Muscle layer of duodenum (tissue), 2 donors: Measurements from ENCODE around the gene SESN1.
A peak's percentile ranks its signal among the peaks of the same experiment; 100 is the strongest.

Experiments
- H3K27ac ChIP-seq: one replicate; pipeline ENCODE4 v1.7.0; 2013; ENCODE audit warnings: mild to moderate bottlenecking, low read length
- H3K27me3 ChIP-seq: one replicate; pipeline ENCODE4 v1.7.0; 2013; ENCODE audit warnings: low read depth, mild to moderate bottlenecking, control low read depth, low read length
- H3K36me3 ChIP-seq, 2 donors: one replicate each; pipeline ENCODE4 v1.7.0; 2013; ENCODE audit warnings: low read length in 2 of 2, control low read depth in 1 of 2, mild to moderate bottlenecking in 1 of 2; ENCODE audit not compliant: insufficient read depth in 2 of 2, control insufficient read depth in 1 of 2
- H3K4me1 ChIP-seq, 2 donors: one replicate each; pipeline ENCODE4 v1.7.0; 2013; ENCODE audit warnings: low read length in 2 of 2, mild to moderate bottlenecking in 2 of 2, control low read depth in 1 of 2, moderate library complexity in 1 of 2; ENCODE audit not compliant: insufficient read depth in 2 of 2, control insufficient read depth in 1 of 2
- H3K4me3 ChIP-seq, 2 donors: one replicate each; pipeline ENCODE4 v1.7.0; 2013; ENCODE audit warnings: low read length in 2 of 2, low read depth in 1 of 2, mild to moderate bottlenecking in 1 of 2
- H3K9me3 ChIP-seq, 2 donors: one replicate each; pipeline ENCODE4 v1.7.0; 2013; ENCODE audit warnings: low read length in 2 of 2, control low read depth in 1 of 2, mild to moderate bottlenecking in 1 of 2; ENCODE audit not compliant: control insufficient read depth in 1 of 2
- donor health status: healthy.

Gene SESN1

GRCh38 chr6:108999428-108999827 is 95.2 kb downstream of the SESN1 start:
- H3K4me1 ChIP-seq = peaks cover 8 to 18% of the 10 kb centered on the region in 2 donors
- H3K4me3 ChIP-seq = no peak overlapping the region
- no peaks in the 10 kb centered on the region for H3K27me3 ChIP-seq
- no peak overlapping the region for H3K27ac ChIP-seq
- H3K9me3 ChIP-seq = no peaks in the 10 kb centered on the region
- H3K36me3 ChIP-seq = peaks cover 11 to 28% of the 10 kb centered on the region in 2 donors

GRCh38 chr6:108998485-108998884 is 96.2 kb downstream of the SESN1 start:
- Histone ChIP-seq H3K36me3 (peaks cover 11 to 37% of the 10 kb centered on the region in 2 donors), H3K27ac (no peak overlapping the region), H3K4me3 (no peak overlapping the region), H3K4me1 (peaks cover 8 to 18% of the 10 kb centered on the region in 2 donors), H3K9me3 (no peaks in the 10 kb centered on the region), H3K27me3 (no peaks in the 10 kb centered on the region)

GRCh38 chr6:108996208-108996607 is 98.4 kb downstream of the SESN1 start:
- no peaks in the 10 kb centered on the region for H3K27me3 ChIP-seq

GRCh38 chr6:108995296-108995695 is 99.3 kb downstream of the SESN1 start:
- Histone ChIP-seq H3K27ac (no peak overlapping the region), H3K4me3 (no peak overlapping the region), H3K36me3 (peaks cover 29 to 55% of the 10 kb centered on the region in 2 donors), H3K27me3 (no peaks in the 10 kb centered on the region), H3K4me1 (peaks cover 0 to 4% of the 10 kb centered on the region in 2 donors), H3K9me3 (no peaks in the 10 kb centered on the region)

More at GRCh38 chr6:108996208-108996607, 98.4 kb downstream of the SESN1 start:
- H3K4me1 ChIP-seq = peaks cover 1 to 5% of the 10 kb centered on the region in 2 donors
- H3K36me3 ChIP-seq = peaks cover 24 to 48% of the 10 kb centered on the region in 2 donors
- no peak overlapping the region for H3K27ac ChIP-seq
- H3K9me3 ChIP-seq = no peaks in the 10 kb centered on the region
- H3K4me3 ChIP-seq = no peak overlapping the region

GRCh38 chr6:108993876-108994275 is 100.8 kb downstream of the SESN1 start:
- H3K4me3 ChIP-seq = no peak overlapping the region
- H3K9me3 ChIP-seq = no peaks in the 10 kb centered on the region
- H3K36me3 ChIP-seq = peaks cover 28 to 56% of the 10 kb centered on the region in 2 donors
- no peak overlapping the region for H3K27ac ChIP-seq
- peaks cover 0 to 5% of the 10 kb centered on the region in 2 donors for H3K4me1 ChIP-seq
- H3K27me3 ChIP-seq = no peaks in the 10 kb centered on the region

- no peaks in the 10 kb centered on the region for H3K9me3 ChIP-seq
- no peak overlapping the region for H3K27ac ChIP-seq
Measured at GRCh38 chr6:108989700-108990099, 104.9 kb downstream of the SESN1 start.

GRCh38 chr6:108988765-108989164 is 105.9 kb downstream of the SESN1 start:
- peak overlapping the region; percentile 35 for H3K27ac ChIP-seq
- H3K9me3 ChIP-seq = no peaks in the 10 kb centered on the region
- no peaks in the 10 kb centered on the region for H3K27me3 ChIP-seq
- H3K4me3 ChIP-seq = no peak overlapping the region
- H3K4me1 ChIP-seq = peaks cover 0 to 5% of the 10 kb centered on the region in 2 donors
- peaks cover 40 to 60% of the 10 kb centered on the region in 2 donors for H3K36me3 ChIP-seq

More at GRCh38 chr6:108989700-108990099, 104.9 kb downstream of the SESN1 start:
- peaks cover 40 to 63% of the 10 kb centered on the region in 2 donors for H3K36me3 ChIP-seq
- peaks cover 0 to 5% of the 10 kb centered on the region in 2 donors for H3K4me1 ChIP-seq
- H3K27me3 ChIP-seq = no peaks in the 10 kb centered on the region
- H3K4me3 ChIP-seq = no peak overlapping the region

GRCh38 chr6:108988296-108988695 is 106.3 kb downstream of the SESN1 start:
- Histone ChIP-seq H3K36me3 (peaks cover 40 to 55% of the 10 kb centered on the region in 2 donors), H3K27ac (peak overlapping the region; percentile 39), H3K9me3 (no peaks in the 10 kb centered on the region), H3K4me3 (no peak overlapping the region), H3K4me1 (peaks cover 0 to 5% of the 10 kb centered on the region in 2 donors), H3K27me3 (no peaks in the 10 kb centered on the region)

GRCh38 chr6:108987156-108987555 is 107.5 kb downstream of the SESN1 start:
- H3K27ac ChIP-seq = no peak overlapping the region
- H3K36me3 ChIP-seq = peaks cover 31 to 46% of the 10 kb centered on the region in 2 donors
- H3K4me1 ChIP-seq = peaks cover 0 to 5% of the 10 kb centered on the region in 2 donors
- H3K9me3 ChIP-seq = no peaks in the 10 kb centered on the region
- H3K27me3 ChIP-seq = no peaks in the 10 kb centered on the region
- no peak overlapping the region for H3K4me3 ChIP-seq

- Histone ChIP-seq H3K27ac (no peak overlapping the region), H3K9me3 (no peaks in the 10 kb centered on the region), H3K36me3 (peaks cover 22 to 40% of the 10 kb centered on the region in 2 donors), H3K27me3 (no peaks in the 10 kb centered on the region), H3K4me3 (no peak overlapping the region), H3K4me1 (peaks cover 0 to under 1% of the 10 kb centered on the region in 2 donors)
Measured at GRCh38 chr6:108985301-108985700, 109.3 kb downstream of the SESN1 start.

- no peaks in the 10 kb centered on the region for H3K27me3 ChIP-seq
- no peak overlapping the region for H3K4me3 ChIP-seq
- H3K27ac ChIP-seq = no peak overlapping the region
- peaks cover 12 to 25% of the 10 kb centered on the region in 2 donors for H3K36me3 ChIP-seq
- H3K4me1 ChIP-seq = no peaks in the 10 kb centered on the region
- peaks cover 0 to 3% of the 10 kb centered on the region in 2 donors for H3K9me3 ChIP-seq
Measured at GRCh38 chr6:108983151-108983550, 111.5 kb downstream of the SESN1 start.
